Cortex of kidney (tissue), 1 donor: ENCODE measurements around the gene VCL.
"Not testable (repeated sequence)": the region's sequence is repeated elsewhere in the genome, so short reads cannot be mapped to it uniquely, and the experiment has no call there.

ENCODE experiments used
- DNase-seq: peaks from one replicate; lab custom pipeline; 2025; lab: John Stamatoyannopoulos, UW

Gene VCL

GRCh38 chr10:73971636-73972354, 26.1 kb upstream of the VCL start:
- DNase-seq: no peak

- DNase-seq: no peak
Observed at GRCh38 chr10:73973427-73973826, 24.5 kb upstream of the VCL start.

DNA sequence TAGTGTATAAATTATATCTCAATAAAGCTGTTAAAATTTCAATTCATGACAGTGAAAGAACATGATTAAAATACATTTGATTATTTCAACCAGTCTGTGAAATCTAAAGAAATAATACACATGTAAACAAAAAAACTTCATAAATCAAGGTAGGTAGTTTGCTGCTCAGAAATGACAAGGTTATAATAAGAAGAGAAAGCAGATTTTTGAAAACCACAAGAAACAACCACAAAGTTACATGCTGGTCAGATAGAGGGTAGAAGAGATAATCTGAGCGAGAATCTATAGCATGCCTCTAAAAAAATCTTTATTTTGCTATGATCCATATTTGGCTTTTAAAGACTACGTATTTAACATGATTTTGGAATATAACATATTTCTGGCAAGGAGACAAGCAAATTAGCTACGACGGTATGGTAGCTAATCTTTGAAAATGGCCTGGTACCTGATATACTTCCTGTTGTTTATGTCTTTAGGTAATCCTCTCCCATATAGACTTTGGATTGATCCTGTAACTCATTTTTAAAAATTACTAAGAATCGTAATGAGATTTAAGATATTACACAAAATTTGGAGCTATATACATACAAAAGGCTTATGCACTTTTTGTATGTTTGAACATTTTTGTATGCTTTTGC, 23.5 kb upstream of the VCL start:
- DNase-seq: no peak

GRCh38 chr10:73975388-73975787, 22.5 kb upstream of the VCL start:
- no peak for DNase-seq

DNA sequence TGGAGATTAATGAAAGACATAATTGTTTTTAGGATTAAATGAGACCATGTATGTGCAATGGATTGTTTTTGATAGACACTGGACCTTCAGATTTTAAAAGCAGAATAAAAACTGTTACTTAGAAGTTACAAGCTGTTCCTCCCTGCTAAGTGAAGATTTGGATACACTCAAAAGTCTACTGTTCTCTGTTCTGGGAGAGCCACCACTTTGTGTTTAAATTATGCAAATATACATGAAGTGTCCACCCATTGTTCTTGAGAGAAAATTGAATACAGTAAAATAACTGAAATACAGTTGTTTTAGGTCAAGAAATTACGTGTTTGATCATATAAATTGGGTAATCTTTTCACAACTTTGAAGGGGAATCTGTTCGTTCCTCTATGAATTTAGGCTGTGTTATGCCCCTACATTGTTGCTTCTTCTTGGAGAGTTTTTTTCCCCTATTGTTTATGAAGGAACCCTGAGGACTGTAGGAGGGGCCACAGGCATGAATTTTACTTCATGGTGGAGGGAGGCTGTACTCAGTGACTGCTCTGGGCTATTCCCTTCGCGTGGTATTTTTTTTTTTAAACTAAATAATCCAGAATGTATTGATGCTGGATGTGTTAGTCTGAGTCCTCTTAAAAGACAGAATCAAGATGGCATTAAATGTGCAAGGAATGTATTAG, 18.6 kb upstream of the VCL start:
- no peak for DNase-seq

- no peak for DNase-seq
Observed at GRCh38 chr10:73979809-73980433, 18.0 kb upstream of the VCL start.

DNA sequence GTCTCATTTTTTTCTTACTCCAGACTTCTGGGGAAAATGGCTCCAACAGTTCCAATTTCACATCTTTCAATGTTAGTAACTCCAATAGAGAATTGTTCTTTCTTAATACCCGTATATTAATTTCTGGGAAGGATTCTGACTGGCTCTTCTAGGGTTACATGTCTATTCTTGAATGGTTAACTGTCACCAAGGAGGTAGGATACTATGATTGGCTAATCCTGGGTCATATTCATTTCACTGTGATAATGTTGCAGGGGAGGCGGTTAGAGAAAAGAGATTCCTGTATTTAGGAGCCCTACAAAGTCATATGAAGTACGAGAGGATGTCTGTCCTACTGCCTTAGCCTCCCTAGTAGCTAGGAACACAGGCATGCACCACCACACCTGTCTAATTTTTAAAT, 16.1 kb upstream of the VCL start:
- DNase-seq: no peak

- no peak for DNase-seq
Observed at GRCh38 chr10:73983096-73984047, 14.5 kb upstream of the VCL start.

DNA sequence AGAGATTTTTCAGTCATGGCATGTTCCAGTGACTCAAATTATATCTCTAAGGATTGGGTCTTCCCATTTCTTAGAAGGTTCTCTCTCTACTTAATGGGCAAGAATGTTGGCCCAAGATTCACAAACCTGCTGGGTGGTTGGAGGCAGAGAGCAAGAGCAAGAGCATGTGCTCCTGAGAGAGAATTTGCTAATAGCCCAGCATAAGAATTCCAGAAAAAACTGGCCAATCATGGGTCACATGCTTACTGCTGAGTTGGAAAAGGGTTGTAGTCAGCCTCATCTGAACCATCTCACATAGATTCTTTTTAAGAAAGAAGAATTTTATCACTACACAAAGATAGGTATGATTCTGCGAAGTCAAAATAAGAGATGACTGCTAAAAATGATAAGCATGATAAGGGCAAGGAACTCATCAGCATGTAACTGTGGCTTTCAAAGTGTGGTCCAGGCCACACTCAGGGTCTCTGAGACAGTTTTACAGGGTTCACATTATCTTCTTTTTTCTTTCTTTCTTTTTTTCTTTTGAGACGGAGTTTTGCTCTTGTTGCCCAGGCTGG, 8.2 kb upstream of the VCL start:
- no peak for DNase-seq

DNA sequence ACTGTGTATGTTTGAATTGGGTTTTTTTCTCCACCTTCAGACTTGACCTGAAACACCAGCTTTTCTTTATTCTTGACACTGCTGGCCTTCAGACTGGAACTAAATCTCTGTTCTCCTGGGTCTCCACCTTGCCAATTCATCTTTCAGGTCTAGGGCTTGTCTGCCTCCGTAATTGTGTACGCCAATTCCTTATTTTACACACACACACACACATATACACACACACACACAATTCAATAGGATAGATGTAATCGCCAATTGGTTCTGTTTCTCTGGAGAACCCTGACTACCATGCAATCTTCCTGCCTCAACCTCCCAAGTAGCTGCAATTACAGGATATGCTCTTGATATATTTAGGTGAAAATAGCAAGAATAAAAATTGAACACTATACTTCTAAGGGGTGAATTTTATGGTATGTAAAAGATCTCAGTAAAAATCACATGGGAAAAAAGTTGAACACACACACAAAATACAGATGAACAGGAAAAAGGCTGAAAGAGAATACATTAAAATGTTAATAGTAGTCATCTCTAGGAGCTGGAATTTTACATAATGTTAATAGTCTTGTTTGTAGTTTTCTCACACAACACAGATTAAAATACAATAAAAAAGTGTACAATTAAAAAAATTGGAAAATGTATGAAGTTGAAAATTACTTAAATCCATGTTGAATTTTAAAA, 6.6 kb upstream of the VCL start:
- DNase-seq: no peak

- DNase-seq: no peak
Observed at GRCh38 chr10:73991884-73992245, 6.1 kb upstream of the VCL start.

DNA sequence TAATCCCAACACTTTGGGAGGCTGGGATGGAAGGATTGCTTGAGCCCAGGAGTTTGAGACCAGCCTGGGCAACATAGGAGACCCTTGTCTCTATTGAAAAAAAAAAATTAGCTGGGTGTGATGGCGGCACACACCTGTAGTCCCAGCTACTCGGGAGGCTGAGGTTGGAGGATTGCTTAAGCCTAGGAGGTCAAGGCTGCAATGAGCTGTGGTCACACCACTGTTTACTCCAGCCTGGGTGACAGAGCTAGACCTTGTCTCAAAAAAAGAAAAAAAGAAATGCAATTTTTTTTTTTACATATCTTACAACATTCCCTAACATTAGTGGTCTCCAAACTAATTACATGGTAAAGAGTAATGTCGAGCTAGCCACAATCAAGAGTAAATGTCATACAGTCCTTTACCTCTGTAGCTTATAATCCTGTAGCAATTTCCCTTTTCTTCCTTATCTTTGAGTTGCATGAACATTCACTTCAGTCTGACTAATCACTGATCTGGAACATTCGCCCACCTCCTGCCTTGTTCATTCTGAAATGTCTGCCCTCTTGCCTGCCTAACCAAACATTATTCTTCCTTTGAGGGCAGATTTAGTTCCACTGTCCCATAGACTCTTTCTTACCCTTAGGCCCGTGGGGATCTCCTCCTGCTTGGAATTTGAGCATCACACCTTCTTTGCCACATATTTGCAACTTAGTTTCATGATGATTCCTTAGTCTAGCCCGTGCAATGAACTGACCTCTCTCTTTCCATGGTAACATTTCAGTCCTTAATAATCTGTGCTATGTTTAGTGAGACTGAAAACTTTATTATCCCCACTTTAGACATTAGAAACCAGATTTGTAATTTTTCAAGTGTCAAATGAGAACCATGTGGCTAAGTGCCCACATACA, 4.8 kb upstream of the VCL start:
- no peak for DNase-seq

DNA sequence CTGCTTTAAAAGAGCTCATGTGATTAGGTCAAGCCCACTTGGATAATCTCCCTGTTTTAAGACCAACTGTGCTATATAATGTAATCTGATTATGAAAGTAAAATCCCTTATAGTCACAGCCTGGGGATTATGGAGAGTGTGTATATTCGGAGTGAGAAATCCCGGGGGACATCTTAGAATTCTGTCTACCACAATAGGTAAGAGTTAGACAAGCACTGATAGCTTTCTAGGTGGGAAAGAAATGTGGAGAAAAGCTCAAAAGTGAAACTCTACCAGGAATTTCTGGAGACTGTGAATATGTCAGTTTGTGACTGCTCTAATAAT, 2.9 kb upstream of the VCL start:
- no peak for DNase-seq

GRCh38 chr10:73997461-73997786, 492 bp upstream of the VCL start:
- DNase-seq: no peak

GRCh38 chr10:73998623-73998928, 660 bp downstream of the VCL start:
- peak; percentile 7 for DNase-seq

DNA sequence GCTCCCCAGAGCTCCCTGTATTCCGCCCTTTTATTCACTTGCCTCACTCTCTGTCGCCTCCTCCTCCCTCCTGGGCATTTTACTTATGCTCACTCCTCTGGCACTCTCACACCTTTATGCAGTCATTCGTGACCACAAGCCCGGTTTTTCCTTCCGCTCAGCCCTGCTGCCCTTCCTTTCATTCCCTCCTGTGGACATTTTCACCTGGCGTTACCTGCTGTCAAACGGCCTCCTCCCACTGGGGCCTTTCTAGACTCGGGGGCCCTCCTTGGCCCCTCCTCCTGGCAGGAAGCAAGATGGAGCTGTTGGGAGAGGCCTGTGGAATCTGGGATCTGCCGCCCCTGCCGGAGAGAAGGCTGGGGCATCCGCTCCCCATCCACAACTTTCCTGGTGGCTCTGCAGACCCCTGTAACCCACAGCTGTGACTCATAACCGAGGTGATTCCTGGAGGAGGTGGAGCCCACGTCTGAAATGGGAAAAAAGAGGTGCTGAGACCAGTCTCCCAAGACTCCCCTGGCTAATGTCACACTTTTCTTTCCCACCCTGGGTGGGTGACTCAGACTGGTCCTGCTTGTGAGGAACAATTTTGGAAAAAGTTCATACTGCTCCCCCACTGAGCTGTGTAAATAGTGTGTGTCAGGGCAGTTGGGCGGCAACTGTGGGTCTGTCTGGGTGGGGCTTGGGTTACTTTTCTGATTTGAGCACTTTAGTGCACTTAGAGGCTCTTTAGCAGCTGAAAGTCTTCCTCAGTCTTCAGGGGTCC, 1.2 kb downstream of the VCL start:
- DNase-seq: peak; percentile 7

- DNase-seq: no peak
Observed at GRCh38 chr10:73999703-74000102, 1.8 kb downstream of the VCL start.

DNA sequence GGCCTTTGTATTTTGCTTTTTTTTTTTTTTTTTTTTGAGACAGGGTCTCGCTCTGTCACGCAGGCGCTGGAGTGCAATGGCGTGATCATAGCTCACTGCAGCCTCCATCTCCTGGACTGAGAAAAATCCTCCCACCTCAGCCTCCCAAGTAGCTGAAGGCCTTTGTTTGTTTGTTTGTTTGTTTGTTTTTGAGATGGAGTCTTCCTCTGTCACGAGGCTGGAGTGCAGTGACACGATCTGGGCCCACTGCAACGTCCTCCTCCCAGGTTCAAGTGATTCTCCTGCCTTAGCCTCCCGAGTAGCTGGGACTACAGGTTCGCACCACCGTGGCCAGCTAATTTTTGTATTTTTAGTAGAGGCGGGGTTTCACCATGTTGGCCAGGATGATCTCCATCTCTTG, 2.3 kb downstream of the VCL start:
- DNase-seq: not testable (repeated sequence)

GRCh38 chr10:74000892-74001669, 3.2 kb downstream of the VCL start:
- DNase-seq: no peak
